B cell (primary cell): ENCODE data around the gene POFUT1. TPM values are rescaled to one million over a fixed set of nuclear protein-coding genes. Genes with fewer than 3 reads are reported as not detected.

Experiments used
- ATAC-seq: fragments of 200-7000 bp; cut with Tn5 transposase; one replicate; pipeline ENCODE4 v1.10.0; 2021; ENCODE audit warnings: low read depth, mild to moderate bottlenecking, moderate number of reproducible peaks, moderate library complexity
- CTCF ChIA-PET: fragments of 350-600 bp; sonication (Branson Sonifier 250); formaldehyde crosslinking; loops from one replicate; lab custom pipeline; 2021; ENCODE audit warnings: antibody characterized with exemption, inconsistent platforms; lab: Charles Lee
- POLR2A ChIA-PET: fragments of 350-600 bp; sonication (Branson Sonifier 250); formaldehyde crosslinking; loops from one replicate; lab custom pipeline; 2021; ENCODE audit warnings: antibody characterized with exemption; lab: Charles Lee
- DNase-seq: peaks from one replicate; pipeline ENCODE4 v3.0.0; 2013
- H2AFZ ChIP-seq: 2 replicates; pipeline ENCODE4 v1.6.1; 2012; ENCODE audit warnings: mild to moderate bottlenecking, low read depth, low read length; ENCODE audit not compliant: insufficient read depth, poor library complexity, severe bottlenecking
- H3K27ac ChIP-seq, 2 donors: 1 replicate in 1 of 2; 2 replicates in 1 of 2; pipeline ENCODE4 v1.5.1; 2012 to 2013; ENCODE audit warnings: low read length in 2 of 2, mild to moderate bottlenecking in 2 of 2, moderate library complexity in 1 of 2
- H3K27me3 ChIP-seq, 4 experiments: fragments of 200-600 bp in 1 of 4; sonication (generic) in 1 of 4; replicated peaks in 1 of 4; 1 replicate in 2 of 4; 2 replicates in 2 of 4; pipeline versions ENCODE4 v1.6.1 to v1.7.0; 2013 to 2016; ENCODE audit warnings: low read length in 3 of 4, mild to moderate bottlenecking in 2 of 4, mixed read lengths in 1 of 4, moderate library complexity in 1 of 4; ENCODE audit not compliant: insufficient read depth in 4 of 4, control insufficient read depth in 3 of 4; ENCODE audit errors: control extremely low read depth in 1 of 4
- H3K36me3 ChIP-seq, 2 experiments: replicated peaks in 1 of 2; 1 replicate in 1 of 2; 2 replicates in 1 of 2; pipeline versions ENCODE4 v1.6.1 to v1.7.1; 2013; ENCODE audit warnings: low read length in 1 of 2; ENCODE audit not compliant: insufficient read depth in 2 of 2, control insufficient read depth in 1 of 2; ENCODE audit errors: control extremely low read depth in 1 of 2, extremely low read depth in 1 of 2
- H3K4me1 ChIP-seq, 2 donors: fragments of 200-600 bp in 1 of 2; sonication (generic) in 1 of 2; 1 replicate in 1 of 2; 2 replicates in 1 of 2; pipeline versions ENCODE4 v1.5.1 to v1.6.1; 2013 to 2017; ENCODE audit warnings: low read length in 2 of 2; ENCODE audit not compliant: control insufficient read depth in 2 of 2, insufficient read depth in 2 of 2
- H3K4me2 ChIP-seq: replicated peaks from 2 replicates; pipeline ENCODE3; 2012; ENCODE audit warnings: mild to moderate bottlenecking, low read depth, low read length; ENCODE audit not compliant: poor library complexity, severe bottlenecking
- H3K4me3 ChIP-seq, 5 experiments: fragments of 200-600 bp in 1 of 5; sonication (generic) in 1 of 5; 1 replicate in 3 of 5; 2 replicates in 2 of 5; pipeline versions ENCODE4 v1.5.1 to v1.7.0; 2011 to 2016; ENCODE audit warnings: low read length in 4 of 5, mild to moderate bottlenecking in 4 of 5, low read depth in 2 of 5, control low read depth in 1 of 5, moderate library complexity in 1 of 5; ENCODE audit not compliant: insufficient read depth in 1 of 5; ENCODE audit errors: control extremely low read depth in 1 of 5, extremely low read depth in 1 of 5
- H3K79me2 ChIP-seq: fragments of 200-600 bp; sonication (generic); one replicate; pipeline ENCODE4 v1.6.0; 2016; ENCODE audit warnings: low read length; ENCODE audit not compliant: control insufficient read depth, insufficient read depth
- H3K9ac ChIP-seq: fragments of 200-600 bp; sonication (generic); 2 replicates; pipeline ENCODE4 v1.6.1; 2017; ENCODE audit warnings: mild to moderate bottlenecking, low read length, moderate library complexity
- H3K9me3 ChIP-seq, 3 donors: one replicate each; pipeline versions ENCODE4 v1.6.1 to v1.7.1; 2013; ENCODE audit warnings: low read length in 2 of 3; ENCODE audit not compliant: control insufficient read depth in 2 of 3, insufficient read depth in 1 of 3; ENCODE audit errors: control extremely low read depth in 1 of 3
- H4K20me1 ChIP-seq: 2 replicates; pipeline ENCODE4 v1.6.0; 2012; ENCODE audit warnings: mild to moderate bottlenecking, low read length; ENCODE audit not compliant: insufficient read depth, control insufficient read depth, poor library complexity, severe bottlenecking
- H3K27ac Mint-ChIP-seq: one replicate; pipeline ENCODE4 v1.8.0; 2021; ENCODE audit warnings: mixed read lengths
- H3K27me3 Mint-ChIP-seq: one replicate; pipeline ENCODE4 v1.8.0; 2021; ENCODE audit warnings: mixed read lengths
- H3K4me1 Mint-ChIP-seq: one replicate; pipeline ENCODE4 v1.8.0; 2021; ENCODE audit warnings: mixed read lengths
- H3K4me3 Mint-ChIP-seq: one replicate; pipeline ENCODE4 v1.8.0; 2021; ENCODE audit warnings: mixed read lengths
- H3K9me3 Mint-ChIP-seq: one replicate; pipeline ENCODE4 v1.8.0; 2022; ENCODE audit warnings: mixed read lengths; ENCODE audit not compliant: insufficient read depth
- EZH2 ChIP-seq: IDR thresholded peaks from 2 replicates; pipeline ENCODE4 v1.6.1; 2012; ENCODE audit warnings: borderline replicate concordance, low read depth, mild to moderate bottlenecking, moderate library complexity, low read length; ENCODE audit not compliant: insufficient read depth, poor library complexity, severe bottlenecking
- WGBS: methylation state at CpG from one replicate; pipeline ENCODE4 v1.1.5; 2013; ENCODE audit warnings: missing lambda C conversion rate; ENCODE audit not compliant: insufficient coverage; 5-methylcytosine and 5-hydroxymethylcytosine counted together
- intact Hi-C: fragments of 100-400 bp; cut with micrococcal nuclease; formaldehyde crosslinking; loops from one replicate; pipeline ENCODE4 v1.10.0; 2022
- polyA plus RNA-seq: library from polyadenylated mRNA; depleted of rRNA; stranded (reverse); fragments of >200 nt; gene quantifications from 2 replicates; pipeline ENCODE4 v1.2.3, GENCODE V29; 2012
- total RNA-seq, 2 donors: library from RNA; stranded (reverse); fragments of 120-200 nt in 1 of 2; gene quantifications; 1 replicate in 1 of 2; 2 replicates in 1 of 2; pipeline versions ENCODE4 v1.2.3 to v1.2.4, GENCODE V29; 2013 to 2022
- TF ChIP-seq, protein P1 (sequence below): fragments of 200-600 bp; IDR thresholded peaks from one replicate; pipeline ENCODE4 v1.8.0; 2022; ENCODE audit warnings: antibody characterized with exemption, mild to moderate bottlenecking

Gene POFUT1
- total and polyA plus RNA-seq, 2 donors (not counting 1 experiment from before 2014, with no cell fraction given): 7.8 to 18.1 TPM

DNA sequence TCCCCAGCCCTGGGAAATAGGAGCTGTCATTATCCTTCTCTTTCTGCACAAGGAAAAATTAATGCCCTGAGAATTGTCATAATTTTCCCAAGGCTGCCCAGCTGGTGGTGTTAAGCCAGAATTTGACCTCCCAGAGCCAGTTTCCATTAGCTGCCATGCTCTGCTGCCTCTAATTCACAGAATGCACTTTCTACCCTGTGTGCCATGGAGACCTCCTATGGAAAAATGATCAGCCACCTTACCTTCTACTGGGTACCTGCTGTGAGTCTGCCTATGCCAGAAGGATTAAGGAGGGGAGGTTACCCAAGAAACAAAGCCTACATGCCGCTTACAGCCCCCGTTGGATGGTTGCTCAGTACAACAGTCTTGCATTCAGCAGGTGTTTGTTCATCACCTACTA, 29.1 kb downstream of the POFUT1 start:
- H3K9me3 ChIP-seq: no peaks in the 10 kb centered on the region
- ChIA-PET POLR2A (no interaction called here), CTCF (no interaction called here)
- H3K27me3 ChIP-seq: no peaks in the 10 kb centered on the region
- no peak overlapping the region for H3K9ac ChIP-seq
- no peak overlapping the region for H3K27ac Mint-ChIP-seq
- TF ChIP-seq, protein P1, sequence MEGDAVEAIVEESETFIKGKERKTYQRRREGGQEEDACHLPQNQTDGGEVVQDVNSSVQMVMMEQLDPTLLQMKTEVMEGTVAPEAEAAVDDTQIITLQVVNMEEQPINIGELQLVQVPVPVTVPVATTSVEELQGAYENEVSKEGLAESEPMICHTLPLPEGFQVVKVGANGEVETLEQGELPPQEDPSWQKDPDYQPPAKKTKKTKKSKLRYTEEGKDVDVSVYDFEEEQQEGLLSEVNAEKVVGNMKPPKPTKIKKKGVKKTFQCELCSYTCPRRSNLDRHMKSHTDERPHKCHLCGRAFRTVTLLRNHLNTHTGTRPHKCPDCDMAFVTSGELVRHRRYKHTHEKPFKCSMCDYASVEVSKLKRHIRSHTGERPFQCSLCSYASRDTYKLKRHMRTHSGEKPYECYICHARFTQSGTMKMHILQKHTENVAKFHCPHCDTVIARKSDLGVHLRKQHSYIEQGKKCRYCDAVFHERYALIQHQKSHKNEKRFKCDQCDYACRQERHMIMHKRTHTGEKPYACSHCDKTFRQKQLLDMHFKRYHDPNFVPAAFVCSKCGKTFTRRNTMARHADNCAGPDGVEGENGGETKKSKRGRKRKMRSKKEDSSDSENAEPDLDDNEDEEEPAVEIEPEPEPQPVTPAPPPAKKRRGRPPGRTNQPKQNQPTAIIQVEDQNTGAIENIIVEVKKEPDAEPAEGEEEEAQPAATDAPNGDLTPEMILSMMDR: no peak
- no peak for TF ChIP-seq EZH2
- no peak overlapping the region for H3K4me2 ChIP-seq
- WGBS: 80% methylated on average over 1 of the region's 2 CpGs
- no peaks in the 10 kb centered on the region for H3K79me2 ChIP-seq
- no peak overlapping the region for H2AFZ ChIP-seq
- H3K27ac ChIP-seq: no peak overlapping the region
- no peaks in the 10 kb centered on the region for H3K9me3 Mint-ChIP-seq
- no peaks in the 10 kb centered on the region for H3K27me3 Mint-ChIP-seq
- no peak for DNase-seq
- H3K4me3 Mint-ChIP-seq: no peak overlapping the region
- no peaks in the 10 kb centered on the region for H4K20me1 ChIP-seq
- peaks cover 12 to 20% of the 10 kb centered on the region in 2 donors for H3K4me1 ChIP-seq
- ATAC-seq: no peak
- peaks cover 19% of the 10 kb centered on the region for H3K4me1 Mint-ChIP-seq
- intact Hi-C loops: loop anchor here (10.0 kb wide), 1 partner anchor 418 kb away; no protein-coding TSS in a partner anchor
- H3K4me3 ChIP-seq: no peak overlapping the region
- peaks cover 0 to 46% of the 10 kb centered on the region in 2 experiments for H3K36me3 ChIP-seq

DNA sequence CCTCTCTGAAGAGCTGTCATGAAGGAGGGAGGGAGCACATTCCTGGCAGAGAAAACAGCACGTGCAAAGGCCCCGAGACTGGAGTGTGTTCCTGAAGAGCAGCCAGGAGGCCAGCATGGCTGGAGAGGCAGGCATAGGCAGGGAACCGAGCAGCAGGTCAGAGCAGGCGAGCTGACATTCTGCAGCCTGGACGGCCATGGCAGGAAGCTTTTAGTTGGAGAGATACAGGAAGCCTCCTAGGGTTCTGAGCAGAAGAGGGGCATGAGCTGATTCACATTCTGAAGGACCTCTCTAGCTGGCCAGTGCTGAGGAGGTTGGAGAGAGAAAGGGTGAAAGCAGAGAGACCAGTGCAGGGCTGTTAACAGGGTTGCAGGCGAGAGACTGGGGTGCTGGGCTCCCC, 29.7 kb downstream of the POFUT1 start:
- Histone ChIP-seq H3K79me2 (no peaks in the 10 kb centered on the region), H3K9ac (no peak overlapping the region), H4K20me1 (no peaks in the 10 kb centered on the region), H3K9me3 (no peaks in the 10 kb centered on the region), H3K36me3 (peaks cover 0 to 44% of the 10 kb centered on the region in 2 experiments), H3K4me3 (no peak overlapping the region), H3K4me1 (peaks cover 8 to 15% of the 10 kb centered on the region in 2 donors), H3K4me2 (no peak overlapping the region), H3K27ac (no peak overlapping the region), H2AFZ (no peak overlapping the region), H3K27me3 (no peaks in the 10 kb centered on the region)
- 99% methylated on average over 5 of the region's 6 CpGs for WGBS
- no peak for DNase-seq
- Mint-ChIP-seq H3K4me1 (peaks cover 16% of the 10 kb centered on the region), H3K27ac (no peak overlapping the region), H3K4me3 (no peak overlapping the region), H3K9me3 (no peaks in the 10 kb centered on the region), H3K27me3 (no peaks in the 10 kb centered on the region)
- no peak for ATAC-seq
- ChIA-PET CTCF (interaction anchor here (0.6 kb wide), 1 partner anchor 25 kb away, joined by 4 read pairs; no protein-coding TSS in a partner anchor), POLR2A (no interaction called here)
- intact Hi-C loops: loop anchor here (10.0 kb wide), 1 partner anchor 417 kb away; no protein-coding TSS in a partner anchor
- TF ChIP-seq, protein P1: no peak
- no peak for TF ChIP-seq EZH2
